HuH-7 (cell line): ENCODE results near the gene GNPDA1.

ENCODE experiments used
- DNase-seq: peaks from one replicate; pipeline ENCODE4 v3.0.0; 2011; ENCODE audit warnings: low spot score

GNPDA1 gene

GRCh38 chr5:142023836-142024235 is 11.0 kb upstream of the GNPDA1 start:
- no peak for DNase-seq

GRCh38 chr5:142020122-142020659 is 7.4 kb upstream of the GNPDA1 start:
- no peak for DNase-seq

GRCh38 chr5:142017832-142018427 is 5.1 kb upstream of the GNPDA1 start:
- DNase-seq: no peak

GRCh38 chr5:142016556-142016955 is 3.7 kb upstream of the GNPDA1 start:
- no peak for DNase-seq

GRCh38 chr5:142015781-142016533 is 3.1 kb upstream of the GNPDA1 start:
- DNase-seq: no peak

- peak; percentile 50 for DNase-seq
These were observed 2.2 kb upstream of the GNPDA1 start for GRCh38 chr5:142014911-142015584.

- peak; percentile 12 for DNase-seq
These were observed 1.1 kb upstream of the GNPDA1 start for GRCh38 chr5:142013734-142014521.

GRCh38 chr5:142012186-142012785 is 541 bp downstream of the GNPDA1 start:
- peak; percentile 47 for DNase-seq

GRCh38 chr5:142011572-142012185 is 1.1 kb downstream of the GNPDA1 start:
- no peak for DNase-seq

GRCh38 chr5:142009886-142010285 is 2.9 kb downstream of the GNPDA1 start:
- DNase-seq: no peak

- DNase-seq: no peak
These were observed 4.0 kb downstream of the GNPDA1 start for GRCh38 chr5:142008813-142009212.

- DNase-seq: no peak
These were observed 5.6 kb downstream of the GNPDA1 start for GRCh38 chr5:142007237-142007544.

- no peak for DNase-seq
These were observed 6.2 kb downstream of the GNPDA1 start for GRCh38 chr5:142006363-142007236.

GRCh38 chr5:142003266-142003800 is 9.5 kb downstream of the GNPDA1 start:
- no peak for DNase-seq

GRCh38 chr5:142000704-142001484 is 11.9 kb downstream of the GNPDA1 start:
- DNase-seq: no peak

GRCh38 chr5:142000173-142000572 is 12.7 kb downstream of the GNPDA1 start:
- no peak for DNase-seq

- DNase-seq: no peak
These were observed 15.4 kb downstream of the GNPDA1 start for GRCh38 chr5:141997358-141997960.

GRCh38 chr5:141995656-141996055 is 17.2 kb downstream of the GNPDA1 start:
- no peak for DNase-seq
